Stimulated activated naive CD4-positive, alpha-beta T cell treated with Interleukin-2 at 50 U/mL for 16 hours (primary cell): ENCODE results near the gene CNTN6.
"Not testable (repeated sequence)": the region's sequence is repeated elsewhere in the genome, so short reads cannot be mapped to it uniquely, and the experiment has no call there.

Experiments
- DNase-seq: peaks from one replicate; lab custom pipeline; 2025; lab: John Stamatoyannopoulos, UW

Gene CNTN6

GRCh38 chr3:1288805-1289494 is 196.1 kb downstream of the CNTN6 start:
- no peak for DNase-seq

GRCh38 chr3:1292571-1293071 is 199.8 kb downstream of the CNTN6 start:
- no peak for DNase-seq

GRCh38 chr3:1294586-1294985 is 201.8 kb downstream of the CNTN6 start:
- no peak for DNase-seq

- no peak for DNase-seq
Measured at GRCh38 chr3:1318296-1319005, 225.6 kb downstream of the CNTN6 start.

GRCh38 chr3:1326546-1326945 is 233.7 kb downstream of the CNTN6 start:
- DNase-seq, result no peak

- DNase-seq, result no peak
Measured at GRCh38 chr3:1330107-1330506, 237.3 kb downstream of the CNTN6 start.

- no peak for DNase-seq
Measured at GRCh38 chr3:1346386-1346785, 253.6 kb downstream of the CNTN6 start.

GRCh38 chr3:1348547-1348946 is 255.7 kb downstream of the CNTN6 start:
- no peak for DNase-seq

GRCh38 chr3:1350885-1351284 is 258.1 kb downstream of the CNTN6 start:
- DNase-seq, result no peak

GRCh38 chr3:1355691-1356090 is 262.9 kb downstream of the CNTN6 start:
- no peak for DNase-seq

- DNase-seq, result no peak
Measured at GRCh38 chr3:1356101-1356500, 263.3 kb downstream of the CNTN6 start.

- no peak for DNase-seq
Measured at GRCh38 chr3:1365528-1365927, 272.7 kb downstream of the CNTN6 start.

- no peak for DNase-seq
Measured at GRCh38 chr3:1374471-1374870, 281.6 kb downstream of the CNTN6 start.

GRCh38 chr3:1375145-1375544 is 282.3 kb downstream of the CNTN6 start:
- DNase-seq, result no peak

- DNase-seq, result no peak
Measured at GRCh38 chr3:1380926-1381646, 288.3 kb downstream of the CNTN6 start.

GRCh38 chr3:1381647-1382036 is 288.8 kb downstream of the CNTN6 start:
- no peak for DNase-seq

- not testable (repeated sequence) for DNase-seq
Measured at GRCh38 chr3:1387396-1387905, 294.6 kb downstream of the CNTN6 start.

GRCh38 chr3:1394188-1394587 is 301.4 kb downstream of the CNTN6 start:
- no peak for DNase-seq

GRCh38 chr3:1400571-1400970 is 307.7 kb downstream of the CNTN6 start:
- no peak for DNase-seq

- no peak for DNase-seq
Measured at GRCh38 chr3:1404270-1404962, 311.6 kb downstream of the CNTN6 start.

- no peak for DNase-seq
Measured at GRCh38 chr3:1406250-1406649, 313.4 kb downstream of the CNTN6 start.

GRCh38 chr3:1421577-1421976 is 328.8 kb downstream of the CNTN6 start:
- DNase-seq, result no peak
